Heart right ventricle (tissue), 16 donors: Measurements from ENCODE around the gene RFX8. TPM values are rescaled to one million over a fixed set of nuclear protein-coding genes. Genes with fewer than 3 reads are reported as not detected.

ENCODE experiments used
- ATAC-seq, 8 donors: fragments of 200-7000 bp; cut with Tn5 transposase; one replicate each; pipeline ENCODE4 v1.9.1; 2020; ENCODE audit warnings: mild to moderate bottlenecking in 8 of 8, moderate library complexity in 8 of 8, moderate number of reproducible peaks in 1 of 8
- DNase-seq, 2 donors: peaks; one replicate each; pipeline ENCODE4 v3.0.0-alpha.2; 2020
- H3K27ac ChIP-seq, 10 donors: fragments of 200-600 bp; sonication (generic) in 2 of 10; one replicate each; pipeline versions ENCODE4 v1.5.0 to v1.8.0; 2020 to 2022; ENCODE audit warnings: mild to moderate bottlenecking in 3 of 10
- H3K27me3 ChIP-seq, 7 donors: fragments of 200-600 bp; one replicate each; pipeline ENCODE4 v1.8.0; 2021 to 2022; ENCODE audit warnings: mild to moderate bottlenecking in 2 of 7
- H3K36me3 ChIP-seq, 9 donors: fragments of 200-600 bp; sonication (generic) in 1 of 9; one replicate each; pipeline versions ENCODE4 v1.5.0 to v1.8.0; 2020 to 2022; ENCODE audit warnings: mild to moderate bottlenecking in 2 of 9
- H3K4me1 ChIP-seq, 9 donors: fragments of 200-600 bp; sonication (generic) in 1 of 9; one replicate each; pipeline versions ENCODE4 v1.5.0 to v1.8.0; 2020 to 2022; ENCODE audit warnings: mild to moderate bottlenecking in 4 of 9
- H3K4me3 ChIP-seq, 10 donors: fragments of 200-600 bp; sonication (generic) in 2 of 10; one replicate each; pipeline versions ENCODE4 v1.5.0 to v1.8.0; 2020 to 2022; ENCODE audit warnings: mild to moderate bottlenecking in 7 of 10, moderate library complexity in 2 of 10
- H3K9me3 ChIP-seq, 11 donors: fragments of 200-600 bp in 10 of 11; sonication (generic) in 2 of 11; one replicate each; pipeline versions ENCODE4 v1.5.0 to v1.8.0; 2013 to 2022; ENCODE audit warnings: mild to moderate bottlenecking in 2 of 11, control low read depth in 1 of 11, moderate library complexity in 1 of 11
- CTCF ChIP-seq, 9 donors: fragments of 200-600 bp; sonication (generic) in 2 of 9; IDR thresholded peaks; one replicate each; pipeline versions ENCODE4 v1.5.0 to v1.8.0; 2021 to 2022; ENCODE audit warnings: antibody characterized with exemption in 9 of 9, mild to moderate bottlenecking in 5 of 9, moderate library complexity in 1 of 9
- WGBS, 2 donors: extraction: QIAGEN DNeasy Blood & Tissue Kit; methylation state at CpG; one replicate each; pipeline ENCODE4 v1.1.7; 2013; ENCODE audit warnings: inconsistent platforms in 1 of 2; 5-methylcytosine and 5-hydroxymethylcytosine counted together
- intact Hi-C, 10 donors: fragments of 100-400 bp; cut with DNase I; formaldehyde crosslinking; loops; one replicate each; pipeline versions ENCODE4 v1.11.1 to v1.14.2; 2022
- polyA plus RNA-seq, 2 donors: library from polyadenylated mRNA; stranded (reverse); fragments of 200-250 nt; gene quantifications; one replicate each; pipeline ENCODE4 v1.2.3, GENCODE V29; 2013
- total RNA-seq, 10 donors: library from RNA; stranded (reverse); fragmentation: NEBNext Ultra II Directional in 3 of 10; extraction: Animal tissue kit (Norgen Biotek cat#: 25700) in 3 of 10; gene quantifications; one replicate each; pipeline versions ENCODE4 v1.2.1 to v1.2.4, GENCODE V29; 2021 to 2023
- donor health status: Arrhythmogenic right ventricular cardiomyopathy.
- donor health status: ischemic (EF 13 %, LVEDD 7.1; RV severe dilation, severe dysfunction).
- donor health status: healthy with polysubstance abuse.
- donor health status: DM: no; HTN: yes; CAD: no.
- donor health status: DM: no; HTN: no; CAD: no.
- donor health status: ischemic (EF 25% LVEDD 6.9; RV normal size, moderate dysfunction).
- donor health status: ischemic (EF 25% LVEDD 5.7; RV mildly dilated, moderate dysfunction).
- donor health status: healthy.
- donor health status: DM: yes; HTN: yes; CAD: no.
- donor health status: Ischemic cardiomyopathy.
- donor health status: ischemic (EF 35%, LVEDD 5.7; RV mildly dilated, moderate dysfunction).
- donor health status: nonischemic (EF 11% LVEDD 7.7; RV severe dilation, severe dysfunction).
- donor health status: DM: yes; HTN: yes; CAD: no.
- donor health status: PGD.
- donor health status: ischemic (EF 29% LVEDD 5.4; RV normal size, mild dysfunction).
- donor health status: nonischemic (EF 23%, LVEDD 6.1; RV moderate dilation, normal function).

Gene RFX8
- total and polyA plus RNA-seq, 12 donors: 0.15 to 0.44 (median 0.16) TPM; not detected in 5

GRCh38 chr2:101473591-101473910 is 1.4 kb downstream of the RFX8 start:
- H3K36me3 ChIP-seq: no peaks in the 10 kb centered on the region
- WGBS, 2 donors: 26 to 33% methylated on average over 3 of the region's 3 CpGs
- peaks cover 0 to 26% (median 20%) of the 10 kb centered on the region in 9 donors for H3K4me1 ChIP-seq
- no peak for DNase-seq
- H3K9me3 ChIP-seq: no peaks in the 10 kb centered on the region
- peak overlapping the region; percentile 43 to 74 (median 58) for H3K4me3 ChIP-seq
- intact Hi-C loops: no loop called here
- H3K27me3 ChIP-seq: peaks cover 0 to 76% (median 0%) of the 10 kb centered on the region in 7 donors
- peak in 1 of 8 donors; percentile 7 for ATAC-seq
- H3K27ac ChIP-seq: peak overlapping the region; percentile 25 to 92 (median 82)
- no peak for TF ChIP-seq CTCF (IDR thresholded peaks at IDR 0.05)

- no peaks in the 10 kb centered on the region for H3K36me3 ChIP-seq
- 90 to 96% methylated on average over 4 of the region's 4 CpGs for WGBS, 2 donors
- TF ChIP-seq CTCF (IDR thresholded peaks at IDR 0.05): no peak
- intact Hi-C loops: no loop called here
- H3K27ac ChIP-seq: no peak overlapping the region
- H3K27me3 ChIP-seq: peaks cover 0 to 91% (median 0%) of the 10 kb centered on the region in 7 donors
- DNase-seq (no peak), ATAC-seq (no peak)
- H3K4me1 ChIP-seq: peaks cover 0 to 46% (median 21%) of the 10 kb centered on the region in 9 donors
- no peak overlapping the region for H3K4me3 ChIP-seq
- no peaks in the 10 kb centered on the region for H3K9me3 ChIP-seq
Measured at GRCh38 chr2:101469863-101470262, 5.0 kb downstream of the RFX8 start.

- TF ChIP-seq CTCF (IDR thresholded peaks at IDR 0.05): no peak
- intact Hi-C loops: no loop called here
- WGBS, 2 donors: 95 to 97% methylated on average over 4 of the region's 4 CpGs
- ATAC-seq: no peak
- Histone ChIP-seq H3K4me3 (no peak overlapping the region), H3K9me3 (no peaks in the 10 kb centered on the region), H3K27ac (no peak overlapping the region), H3K27me3 (peaks cover 0 to 85% (median 0%) of the 10 kb centered on the region in 7 donors), H3K4me1 (peaks cover 0 to 45% (median 18%) of the 10 kb centered on the region in 9 donors), H3K36me3 (no peaks in the 10 kb centered on the region)
- DNase-seq: no peak
Measured at GRCh38 chr2:101467306-101467705, 7.6 kb downstream of the RFX8 start.

- no peak for TF ChIP-seq CTCF (IDR thresholded peaks at IDR 0.05)
- Histone ChIP-seq H3K4me3 (no peak overlapping the region), H3K27ac (no peak overlapping the region), H3K27me3 (peaks cover 0 to 85% (median 0%) of the 10 kb centered on the region in 7 donors), H3K4me1 (peaks cover 0 to 45% (median 18%) of the 10 kb centered on the region in 9 donors), H3K9me3 (no peaks in the 10 kb centered on the region), H3K36me3 (no peaks in the 10 kb centered on the region)
- intact Hi-C loops: no loop called here
- 56 to 80% methylated on average over 3 of the region's 3 CpGs for WGBS, 2 donors
- DNase-seq (no peak), ATAC-seq (peak in 1 of 8 donors; percentile 27)
Measured at GRCh38 chr2:101466426-101466825, 8.5 kb downstream of the RFX8 start.
